HG02571 (cell line): ENCODE results near the gene LYZL6.

Experiments
- ATAC-seq: cut with Tn5 transposase; IDR thresholded peaks from one replicate; pipeline ENCODE4 v1.9.1; 2021; ENCODE audit warnings: mild to moderate bottlenecking, moderate library complexity; ENCODE audit not compliant: unreplicated experiment

Gene LYZL6

GRCh38 chr17:35889241-35889640 lies 54.3 kb downstream of the LYZL6 start:
- no peak for ATAC-seq
